Hematopoietic multipotent progenitor cell (in vitro differentiated cells): ENCODE measurements around the gene SDF4. TPM values are rescaled to one million over a fixed set of nuclear protein-coding genes. Genes with fewer than 3 reads are reported as not detected.

Experiments used
- DNase-seq, 3 donors: peaks; one replicate each; pipeline ENCODE4 v3.0.0-alpha.2; 2011 to 2015; ENCODE audit warnings: low read depth in 2 of 3, low spot score in 2 of 3
- total RNA-seq: library from RNA; depleted of rRNA; stranded (reverse); fragments of >200 nt; gene quantifications from one replicate; pipeline ENCODE4 v1.2.3, GENCODE V29; 2012

Gene SDF4
- total RNA-seq, 1 donor: 67.1 TPM

DNA sequence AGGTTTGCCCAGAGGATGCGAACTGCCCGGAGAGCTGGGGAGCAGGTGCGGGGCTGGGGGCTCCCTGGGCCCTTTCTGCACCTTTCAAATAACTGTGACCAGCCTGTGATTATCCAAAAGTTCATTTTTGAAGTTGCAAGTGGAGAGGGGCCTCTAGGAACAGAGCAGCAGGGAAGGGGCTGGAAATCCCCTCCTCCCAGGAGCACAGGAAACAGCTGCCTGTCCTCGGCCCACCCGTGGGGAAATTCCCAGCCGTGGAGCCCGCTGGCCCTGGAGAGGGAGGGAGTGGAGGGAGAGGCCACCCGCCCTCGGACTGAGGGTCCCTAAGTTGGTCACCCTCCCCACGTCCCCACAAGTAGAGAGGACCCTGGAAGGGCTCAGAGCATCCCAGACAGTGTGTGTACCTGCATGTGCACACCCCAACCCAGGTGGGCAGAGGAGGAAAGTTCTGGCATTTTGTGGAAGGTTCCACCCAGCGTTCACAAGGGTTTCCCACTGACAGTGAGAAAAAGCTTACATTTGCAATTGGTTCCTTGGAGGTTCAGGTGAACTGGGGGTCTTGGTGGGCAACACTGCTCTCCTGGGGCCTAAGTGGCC is 16.6 kb downstream of the SDF4 start:
- no peak for DNase-seq

DNA sequence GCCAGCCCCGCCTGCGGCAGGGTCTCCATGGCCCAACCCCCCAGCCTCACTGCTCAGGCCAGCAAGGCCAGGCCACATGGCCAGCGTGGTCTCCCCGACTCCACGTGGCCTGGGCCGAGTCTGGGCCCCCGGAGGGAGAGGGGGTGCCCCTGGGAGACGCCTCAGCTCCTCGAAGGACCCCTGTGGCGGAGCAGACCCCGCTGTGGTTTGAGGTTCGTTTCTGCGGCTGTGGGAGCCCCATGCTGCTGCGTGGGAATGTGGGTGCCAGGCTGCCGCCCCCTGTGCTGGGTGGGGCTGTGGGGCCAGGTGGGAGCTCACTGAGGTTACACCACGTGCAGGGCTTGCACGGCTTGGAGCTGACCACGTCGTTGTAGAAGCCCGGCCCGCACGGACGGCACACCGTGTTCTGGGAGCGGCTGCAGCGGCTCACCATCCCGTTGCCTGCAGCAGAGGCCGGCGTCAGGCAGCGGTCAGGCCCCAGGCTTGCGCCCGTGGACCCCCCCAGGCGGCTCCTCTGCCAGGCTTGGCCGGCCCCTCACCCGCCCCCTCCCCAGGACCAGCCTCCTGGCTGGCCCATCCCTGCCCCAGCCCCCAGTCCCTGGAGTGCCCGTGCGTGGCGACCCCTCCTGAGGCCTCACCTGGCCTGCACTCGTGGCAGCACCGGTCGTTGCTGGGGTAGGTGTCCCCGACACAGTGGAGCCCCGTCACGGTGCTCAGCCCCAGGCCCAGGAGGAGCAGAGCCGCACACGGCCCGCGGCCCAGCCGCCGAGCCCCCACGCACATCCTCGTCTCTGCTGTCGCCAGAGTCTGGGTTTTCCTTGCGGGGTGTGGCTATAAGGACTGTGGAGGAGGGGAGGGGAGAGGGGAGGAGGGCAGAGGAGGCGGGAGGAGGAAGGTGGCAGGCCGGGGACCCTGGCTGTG is 18.2 kb downstream of the SDF4 start, which contains the start of gene TNFRSF4:
Gene TNFRSF4 (minus strand): TSS at position 809 of the 921 bp plus-strand sequence. CDS start 26 bp downstream, at position 783.
- peak in 1 of 3 donors; percentile 57 for DNase-seq

- peak in 2 of 3 donors; percentile 75 to 81 for DNase-seq
Observed at GRCh38 chr1:1212780-1213344, 18.9 kb downstream of the SDF4 start.

GRCh38 chr1:1211541-1212441 is 20.0 kb downstream of the SDF4 start:
- DNase-seq: no peak

DNA sequence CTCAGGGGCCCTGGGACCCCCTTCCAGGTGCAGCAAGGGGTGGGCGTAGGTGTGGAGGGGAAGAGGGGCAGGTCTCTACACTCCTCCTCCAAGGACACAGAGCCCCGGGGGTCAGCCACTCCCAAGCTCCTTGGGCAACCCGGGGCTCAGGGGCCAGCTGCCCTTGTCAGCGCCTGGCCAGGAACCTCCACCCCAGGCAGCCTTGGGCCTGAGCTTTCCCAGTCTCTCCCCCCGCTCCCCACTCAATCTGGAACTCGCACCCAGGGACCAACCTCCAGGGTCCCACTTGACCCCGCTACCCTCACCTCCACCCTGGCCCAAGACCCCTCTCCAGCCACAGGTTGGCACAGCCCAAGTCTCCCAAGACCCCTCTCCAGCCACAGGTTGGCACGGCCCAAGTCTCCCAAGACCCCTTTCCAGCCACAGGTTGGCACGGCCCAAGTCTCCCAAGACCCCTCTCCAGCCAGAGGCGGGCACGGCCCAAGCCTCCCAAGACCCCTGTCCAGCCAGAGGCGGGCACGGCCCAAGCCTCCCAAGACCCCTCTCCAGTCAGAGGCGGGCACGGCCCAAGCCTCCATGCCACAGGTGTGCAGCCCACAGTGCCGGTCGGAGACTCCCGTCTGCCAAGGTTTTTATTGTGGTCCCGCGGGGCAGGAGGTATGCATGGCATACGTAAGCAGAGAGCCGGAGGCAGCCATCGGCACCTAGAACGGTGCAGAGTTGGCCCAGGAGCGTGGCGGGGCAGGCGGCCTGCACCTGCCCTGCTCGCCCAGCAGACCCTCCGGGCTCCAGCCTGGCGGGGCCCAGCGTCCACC is 20.9 kb downstream of the SDF4 start:
- DNase-seq: no peak

DNA sequence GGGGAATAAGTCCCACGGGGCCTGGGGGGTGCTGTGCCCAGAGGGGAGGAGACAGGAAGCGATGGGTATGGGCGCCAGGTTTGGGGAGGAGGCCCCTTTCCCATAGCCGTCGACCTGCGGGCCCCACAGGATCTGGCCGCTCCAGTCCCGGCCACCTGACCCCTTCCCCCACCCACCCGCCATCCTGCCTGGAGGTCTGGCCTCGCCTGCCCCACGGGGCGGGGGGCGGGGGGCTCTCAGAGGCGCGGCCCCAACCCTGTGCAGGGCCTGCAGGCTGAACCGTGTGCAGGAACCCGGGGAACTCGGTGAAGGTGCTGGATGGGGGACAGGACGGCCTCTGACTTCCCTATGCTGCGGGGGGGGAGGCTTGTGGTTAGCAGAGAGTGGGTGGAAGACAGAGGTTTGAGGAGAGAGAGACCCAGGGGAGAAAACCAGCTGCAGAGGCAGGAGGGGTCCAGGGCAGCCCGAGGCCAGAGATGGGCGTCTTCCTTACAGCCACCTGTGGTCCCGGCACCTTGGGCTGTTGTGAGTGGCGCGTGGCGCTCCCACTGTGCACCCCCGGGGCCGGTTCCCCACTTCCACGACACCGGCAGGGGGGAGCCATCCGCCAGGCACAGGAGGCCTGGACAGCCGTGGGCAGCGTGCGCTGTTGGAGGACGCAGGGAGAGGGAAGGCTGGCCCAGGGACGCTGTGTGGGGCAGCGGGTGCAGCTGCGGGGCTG is 22.9 kb downstream of the SDF4 start:
- DNase-seq: peak in 2 of 3 donors; percentile 78 to 89

DNA sequence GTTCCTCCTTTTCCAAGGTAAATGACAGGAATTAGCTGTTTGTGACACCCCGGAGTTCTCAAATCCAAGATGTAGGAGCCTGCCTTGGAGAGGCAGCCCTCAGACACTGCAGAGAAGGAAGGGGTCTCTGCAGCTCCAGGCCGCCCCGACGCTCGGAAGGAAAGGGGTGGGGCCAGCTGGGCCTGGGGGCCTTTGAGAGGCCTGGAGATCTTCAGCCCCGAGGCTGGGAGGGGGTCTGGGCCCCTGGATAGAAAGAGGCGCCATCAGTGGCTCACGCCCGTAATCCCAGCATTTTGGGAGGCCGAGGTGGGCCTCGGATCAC is 24.3 kb downstream of the SDF4 start:
- no peak for DNase-seq

DNA sequence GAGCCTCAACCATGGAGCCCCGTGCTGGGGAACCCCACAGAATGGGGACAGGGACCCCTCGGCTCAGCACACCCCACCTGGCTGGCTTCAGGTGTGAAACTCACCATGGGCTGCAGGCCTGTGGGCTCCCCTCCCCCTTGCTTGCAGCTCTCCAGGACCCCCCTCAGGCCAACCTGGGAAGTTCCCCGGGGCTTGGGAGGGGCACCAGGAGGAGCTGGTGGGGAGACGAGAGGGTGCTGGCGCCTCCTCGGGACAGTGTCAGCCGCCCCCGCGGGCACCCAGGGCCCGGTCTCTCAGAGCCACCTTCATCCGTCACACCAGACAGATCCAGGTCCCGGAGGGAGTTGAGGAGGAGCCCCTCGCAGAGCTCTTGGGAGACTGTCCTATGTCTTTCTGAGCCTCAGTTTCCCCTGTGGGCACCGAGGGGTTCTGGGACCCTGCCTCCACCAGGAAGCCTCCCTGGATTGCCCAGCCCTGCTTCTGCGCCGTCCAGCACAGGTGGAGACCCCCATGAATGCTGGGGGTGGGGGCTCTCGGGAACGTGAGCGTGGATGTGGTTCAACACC is 24.8 kb downstream of the SDF4 start:
- DNase-seq: no peak

GRCh38 chr1:1206376-1206965 is 25.3 kb downstream of the SDF4 start, which contains the start of gene TNFRSF18:
TSS of gene TNFRSF18 (minus strand) at chr1:1206592. CDS start at chr1:1206571, 21 bp downstream.
- DNase-seq: no peak

DNA sequence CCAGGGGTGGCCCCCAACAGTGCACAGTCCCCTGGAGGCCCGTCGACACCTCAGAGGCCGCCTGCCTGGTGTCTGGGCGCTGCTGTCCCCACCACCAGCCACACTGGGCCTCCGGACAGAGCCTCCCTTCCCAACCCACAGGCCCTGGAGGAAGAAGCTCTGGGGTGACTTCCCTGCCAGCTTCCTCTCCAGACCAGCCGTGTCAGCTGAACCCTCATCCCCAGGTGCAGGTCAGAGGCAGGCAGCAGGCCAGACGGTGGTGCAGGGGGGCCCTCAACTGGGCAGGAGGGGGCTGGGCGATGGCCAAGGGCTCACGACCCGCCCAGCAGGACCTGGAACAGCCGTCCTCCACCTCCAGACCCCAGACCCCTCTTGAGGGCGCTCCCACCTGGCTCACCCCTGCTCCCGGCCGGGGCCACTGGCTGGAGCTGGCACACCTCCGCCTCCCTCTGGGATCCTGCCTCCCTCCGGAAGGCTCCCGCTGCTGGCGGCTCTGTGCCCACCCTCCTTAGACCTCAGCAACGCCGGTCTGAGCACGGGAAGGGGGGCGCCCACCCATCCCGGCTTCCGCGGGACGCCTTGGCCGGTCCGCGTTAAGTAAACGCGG is 25.9 kb downstream of the SDF4 start:
- no peak for DNase-seq

DNA sequence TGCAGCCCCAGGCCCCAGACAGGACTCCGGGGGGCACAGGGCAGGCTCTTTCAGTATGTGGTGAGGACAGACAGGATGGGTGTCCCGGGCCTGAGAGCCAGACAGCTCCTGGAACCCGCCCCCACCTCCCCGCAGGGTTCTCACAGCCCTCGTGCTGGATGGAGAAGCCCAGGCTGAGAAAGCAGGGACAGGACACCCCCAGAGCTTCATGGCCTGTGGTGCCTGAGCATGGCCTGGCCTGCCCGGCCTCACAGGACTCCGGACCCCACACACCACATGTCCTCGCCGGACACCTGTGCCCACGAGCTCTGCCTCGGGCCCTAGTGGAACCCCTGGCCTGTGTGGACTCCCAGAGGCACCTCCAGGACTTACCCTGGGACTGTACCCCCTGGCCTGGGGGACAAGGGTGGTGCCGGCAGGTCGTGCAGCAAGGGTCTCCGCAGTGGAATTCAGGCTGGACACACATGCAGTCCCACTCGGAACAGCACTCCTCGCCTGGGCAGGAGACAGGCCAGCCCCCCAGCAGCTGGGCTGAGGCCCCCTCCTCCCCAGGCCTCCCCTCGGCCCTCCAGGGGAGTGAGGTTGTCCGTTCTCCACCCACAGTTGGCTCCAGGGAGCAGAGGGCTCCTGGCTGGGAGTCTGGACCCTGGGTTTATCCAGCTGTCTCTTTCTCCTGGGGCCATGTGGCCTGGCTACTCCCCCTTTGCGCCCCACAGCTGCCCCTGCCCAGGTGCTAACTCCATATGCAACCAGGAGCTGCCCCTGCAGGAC is 26.6 kb downstream of the SDF4 start:
- no peak for DNase-seq

DNA sequence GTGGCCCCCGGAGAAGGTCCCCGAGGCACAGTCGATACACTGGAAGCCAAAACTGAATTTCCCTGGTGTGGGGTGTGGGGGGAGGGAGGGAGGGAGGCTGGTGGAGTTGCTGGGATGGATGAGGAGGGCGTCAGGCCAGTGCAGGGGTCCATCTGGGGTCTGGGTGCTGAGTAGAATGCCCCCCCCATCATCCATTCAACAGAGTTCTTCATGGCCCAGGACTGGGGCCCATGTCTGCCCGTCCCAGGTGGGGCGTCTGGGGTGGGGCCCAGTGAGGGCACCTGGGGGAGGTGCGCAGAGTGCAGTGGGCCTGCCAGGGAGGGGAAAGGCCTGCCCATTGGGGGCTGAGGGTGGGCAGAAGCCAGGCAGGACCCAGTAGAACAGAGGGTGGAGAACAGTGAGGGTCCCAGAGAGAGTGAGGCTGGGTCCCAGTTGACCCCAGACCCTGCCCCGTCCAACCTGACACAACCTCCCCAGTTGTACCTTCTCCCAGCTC is 27.3 kb downstream of the SDF4 start:
- no peak for DNase-seq

- no peak for DNase-seq
Observed at GRCh38 chr1:1203561-1204424, 28.0 kb downstream of the SDF4 start.

- no peak for DNase-seq
Observed at GRCh38 chr1:1202831-1203560, 28.8 kb downstream of the SDF4 start.
